Neuron (in vitro differentiated cells): ENCODE measurements around the gene KIF20A.
A peak's percentile ranks its signal among the peaks of the same experiment; 100 is the strongest.
"Not testable (repeated sequence)": the region's sequence is repeated elsewhere in the genome, so short reads cannot be mapped to it uniquely, and the experiment has no call there.

Experiments used
- H2AFZ ChIP-seq: one replicate; pipeline ENCODE4 v1.6.1; 2013; ENCODE audit warnings: low read depth, mild to moderate bottlenecking, inconsistent platforms, low read length, moderate library complexity
- H3K27me3 ChIP-seq: one replicate; pipeline ENCODE4 v1.6.1; 2013; ENCODE audit warnings: low read length; ENCODE audit not compliant: insufficient read depth
- H3K36me3 ChIP-seq: one replicate; pipeline ENCODE4 v1.6.1; 2013; ENCODE audit warnings: low read length; ENCODE audit not compliant: insufficient read depth
- H3K4me1 ChIP-seq: one replicate; pipeline ENCODE4 v1.6.1; 2013; ENCODE audit warnings: low read length; ENCODE audit not compliant: insufficient read depth
- H3K4me3 ChIP-seq: 2 replicates; pipeline ENCODE4 v1.5.1; 2013; ENCODE audit warnings: mild to moderate bottlenecking, low read length, moderate library complexity
- H3K9me3 ChIP-seq: one replicate; pipeline ENCODE4 v1.6.1; 2013; ENCODE audit warnings: low read length

KIF20A gene

DNA sequence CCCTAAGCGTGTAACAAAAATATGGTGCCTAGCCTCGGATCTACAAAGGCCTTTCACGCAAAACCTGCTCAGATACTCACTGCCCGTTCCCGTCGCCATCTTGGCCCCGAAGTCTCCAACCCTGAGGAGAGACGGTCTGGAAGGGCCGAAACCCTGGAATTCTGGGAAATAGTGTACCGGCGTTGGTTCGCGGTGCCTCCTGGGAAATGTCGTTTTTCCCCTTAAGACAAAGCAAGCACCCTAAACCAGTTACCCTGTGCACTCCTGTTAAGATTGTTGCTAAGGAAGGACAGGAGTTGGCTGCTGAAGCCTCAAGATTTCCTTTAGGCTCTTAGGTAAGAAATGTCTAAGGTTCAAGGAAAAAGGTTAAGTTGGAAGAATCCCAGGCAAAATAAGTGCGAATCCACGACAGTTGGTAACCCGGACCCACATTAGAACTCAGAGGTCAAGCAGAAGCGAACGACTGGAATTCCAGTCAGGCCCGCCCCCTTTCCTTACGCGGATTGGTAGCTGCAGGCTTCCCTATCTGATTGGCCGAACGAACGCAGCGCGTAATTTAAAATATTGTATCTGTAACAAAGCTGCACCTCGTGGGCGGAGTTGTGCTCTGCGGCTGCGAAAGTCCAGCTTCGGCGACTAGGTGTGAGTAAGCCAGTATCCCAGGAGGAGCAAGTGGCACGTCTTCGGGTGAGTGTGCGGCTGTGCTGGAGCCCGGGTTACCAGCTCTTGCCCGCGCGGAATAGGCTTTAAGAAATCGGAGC, at the start of gene KIF20A, which contains the start of gene BRD8:
KIF20A (plus strand) TSS at position 597 of the 761 bp plus-strand sequence. CDS start 569 bp downstream, outside the sequence.
BRD8 (minus strand) TSS at position 115 of the 761 bp plus-strand sequence; CDS start at position 99, 16 bp downstream.
- H3K4me1 ChIP-seq, result peaks cover 16% of the 10 kb centered on the region
- H3K4me3 ChIP-seq, result peak within 1 kb of the TSS; percentile 95

GRCh38 chr5:138129347-138129746, 49.6 kb upstream of the KIF20A start:
- Histone ChIP-seq H3K27me3 (no peaks in the 10 kb centered on the region), H3K4me1 (no peaks in the 10 kb centered on the region), H2AFZ (no peak overlapping the region), H3K4me3 (no peak overlapping the region), H3K36me3 (no peaks in the 10 kb centered on the region), H3K9me3 (no peaks in the 10 kb centered on the region)

More for the DNA sequence above, at the start of gene KIF20A, which contains the start of gene BRD8:
- peak within 1 kb of the TSS; percentile 71 for H2AFZ ChIP-seq
- H3K27me3 ChIP-seq, result no peaks in the 10 kb centered on the region
- H3K36me3 ChIP-seq, result peaks cover 53% of the 10 kb centered on the region
- H3K9me3 ChIP-seq, result no peaks in the 10 kb centered on the region

DNA sequence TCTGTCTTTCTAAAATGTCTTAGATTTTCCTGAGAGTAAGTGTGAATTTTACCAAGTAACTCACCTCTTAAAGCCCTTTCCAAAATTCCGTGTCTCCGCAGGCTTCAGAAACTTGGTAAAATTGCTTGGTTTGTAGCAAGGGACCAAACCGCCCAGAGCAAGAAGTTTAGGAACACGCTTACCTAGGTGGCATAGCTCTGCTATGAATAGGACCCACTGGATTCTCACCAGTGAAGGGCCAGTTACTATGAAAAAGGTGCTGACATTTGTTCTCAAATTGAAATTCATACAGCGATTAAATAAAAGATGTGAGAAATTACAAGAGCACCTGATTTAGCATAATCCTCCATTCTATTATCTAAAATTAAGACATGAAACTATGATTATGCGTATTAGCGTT, 46.4 kb upstream of the KIF20A start:
- Histone ChIP-seq H3K9me3 (no peaks in the 10 kb centered on the region), H3K27me3 (no peaks in the 10 kb centered on the region), H2AFZ (no peak overlapping the region), H3K36me3 (no peaks in the 10 kb centered on the region), H3K4me3 (no peak overlapping the region), H3K4me1 (no peaks in the 10 kb centered on the region)

DNA sequence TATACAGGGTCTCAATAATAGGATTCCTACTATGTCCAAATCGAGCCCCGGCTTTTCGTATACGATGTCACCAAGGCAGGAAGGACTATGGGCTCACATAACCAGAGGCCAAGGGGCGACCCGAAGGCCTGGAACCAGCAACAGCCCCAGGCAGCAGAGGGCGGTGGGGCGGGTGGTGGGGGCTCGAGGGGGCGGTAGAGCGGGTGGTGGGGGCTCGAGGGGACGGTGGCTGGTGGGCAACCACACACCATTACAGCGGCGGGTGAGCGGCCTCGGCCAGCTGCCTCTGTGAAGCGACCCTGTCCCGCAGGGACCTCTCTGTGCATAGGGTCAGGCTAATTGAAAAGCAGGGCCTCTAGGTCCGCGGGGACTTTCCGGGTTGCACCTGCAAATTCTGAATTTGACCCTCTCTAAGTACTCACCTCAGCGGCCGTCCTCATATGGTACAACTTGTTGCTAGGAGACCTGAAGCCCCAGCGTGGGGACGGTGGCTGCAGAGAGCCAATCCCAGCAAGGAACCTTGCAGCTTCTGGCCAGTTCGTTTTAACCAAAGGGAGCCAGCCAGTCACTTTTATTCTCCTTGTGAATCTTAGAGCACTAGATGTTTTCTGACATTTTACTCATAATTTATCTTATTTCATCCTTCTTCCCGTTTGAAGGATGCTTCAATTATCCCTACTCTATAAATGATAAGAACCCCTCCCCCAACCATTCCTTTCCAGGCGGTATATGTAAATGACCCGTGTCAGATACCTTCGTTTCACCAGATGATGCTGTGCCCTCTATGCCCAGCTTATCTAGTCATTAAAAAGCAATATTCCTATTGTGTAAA, 39.7 kb upstream of the KIF20A start, which contains the start of gene NME5:
NME5 (minus strand) TSS at position 480 of the 832 bp plus-strand sequence. CDS start 648 bp downstream, outside the sequence.
- Histone ChIP-seq H3K36me3 (no peaks in the 10 kb centered on the region), H3K27me3 (no peaks in the 10 kb centered on the region), H3K4me3 (peak within 1 kb of the TSS; percentile 99), H3K4me1 (peaks cover 12% of the 10 kb centered on the region), H3K9me3 (no peaks in the 10 kb centered on the region), H2AFZ (peak within 1 kb of the TSS; percentile 98)

GRCh38 chr5:138139781-138140090, 39.2 kb upstream of the KIF20A start:
- Histone ChIP-seq H3K36me3 (no peaks in the 10 kb centered on the region), H3K4me1 (peaks cover 12% of the 10 kb centered on the region), H2AFZ (peak overlapping the region; percentile 98), H3K27me3 (no peaks in the 10 kb centered on the region), H3K9me3 (no peaks in the 10 kb centered on the region), H3K4me3 (peak overlapping the region; percentile 99)

- Histone ChIP-seq H3K4me3 (no peak overlapping the region), H2AFZ (no peak overlapping the region), H3K36me3 (no peaks in the 10 kb centered on the region), H3K4me1 (peaks cover 12% of the 10 kb centered on the region), H3K27me3 (no peaks in the 10 kb centered on the region), H3K9me3 (no peaks in the 10 kb centered on the region)
Measured at GRCh38 chr5:138140268-138140667, 38.6 kb upstream of the KIF20A start.

DNA sequence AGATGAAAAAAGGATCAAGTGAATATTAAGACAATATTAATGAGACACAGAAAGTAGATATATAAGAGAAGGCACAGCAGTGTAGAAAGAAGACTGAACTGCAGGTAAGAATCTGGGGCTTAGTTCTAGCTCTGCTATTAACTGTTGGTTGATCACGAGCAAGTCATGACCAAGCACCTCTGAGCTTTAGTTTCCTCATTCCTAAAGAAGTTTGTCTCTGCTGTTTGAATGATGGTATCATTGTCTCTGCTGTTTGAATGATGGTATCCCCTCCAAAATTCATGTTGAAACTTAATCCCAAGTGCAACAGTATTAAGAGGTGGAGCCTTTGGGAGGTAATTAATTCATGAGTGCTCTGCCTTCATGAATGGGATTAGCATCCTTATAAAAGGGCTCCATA, 37.2 kb upstream of the KIF20A start:
- H3K9me3 ChIP-seq, result no peaks in the 10 kb centered on the region
- H3K27me3 ChIP-seq, result no peaks in the 10 kb centered on the region
- H3K36me3 ChIP-seq, result no peaks in the 10 kb centered on the region
- H2AFZ ChIP-seq, result no peak overlapping the region
- no peak overlapping the region for H3K4me3 ChIP-seq
- H3K4me1 ChIP-seq, result peaks cover 12% of the 10 kb centered on the region

GRCh38 chr5:138143578-138143977, 35.3 kb upstream of the KIF20A start:
- H3K36me3 ChIP-seq, H3K4me3 ChIP-seq, H3K4me1 ChIP-seq, H3K27me3 ChIP-seq, H2AFZ ChIP-seq, H3K9me3 ChIP-seq: not testable (repeated sequence)

DNA sequence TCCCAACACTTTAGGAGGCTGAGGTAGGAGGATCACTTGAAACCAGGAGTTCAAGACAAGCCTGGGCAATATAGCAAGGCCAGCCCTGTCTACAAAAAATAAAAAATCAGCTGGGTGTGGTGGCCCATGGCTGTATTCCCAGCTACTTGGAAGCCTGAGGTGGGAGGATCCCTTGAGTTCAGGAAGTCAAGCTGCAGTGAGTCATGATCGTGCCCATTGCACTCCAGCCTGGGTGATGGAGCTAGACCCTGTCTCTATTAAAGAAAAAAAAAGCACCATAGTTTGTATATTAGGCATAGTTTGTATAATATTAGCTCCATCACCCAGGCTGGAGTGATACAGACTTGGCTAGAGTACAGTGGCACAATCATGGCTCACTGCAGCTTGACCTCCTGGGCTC, 30.1 kb upstream of the KIF20A start:
- Histone ChIP-seq H2AFZ (no peak overlapping the region), H3K4me1 (no peaks in the 10 kb centered on the region), H3K4me3 (no peak overlapping the region), H3K9me3 (no peaks in the 10 kb centered on the region), H3K36me3 (no peaks in the 10 kb centered on the region), H3K27me3 (no peaks in the 10 kb centered on the region)

DNA sequence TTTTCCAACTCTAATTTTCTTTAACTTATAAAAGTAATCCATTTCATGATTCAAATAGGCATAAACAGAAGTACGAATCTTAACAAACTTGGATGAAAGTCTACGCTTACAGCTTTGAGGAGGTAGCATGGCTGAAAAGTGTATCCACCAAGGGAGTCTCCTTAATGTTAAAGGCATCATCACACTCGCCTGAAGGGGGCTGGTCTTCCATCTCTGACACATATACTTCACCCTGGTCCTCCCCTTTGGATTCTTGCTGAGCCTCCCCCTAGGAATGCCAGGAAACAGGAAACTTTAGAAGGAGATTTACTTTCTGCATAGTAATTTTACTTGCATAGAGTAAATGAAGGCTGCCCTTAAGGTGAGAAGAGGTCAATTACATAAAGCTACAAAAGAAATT, 29.4 kb upstream of the KIF20A start:
- Histone ChIP-seq H3K36me3 (no peaks in the 10 kb centered on the region), H2AFZ (no peak overlapping the region), H3K27me3 (no peaks in the 10 kb centered on the region), H3K4me1 (no peaks in the 10 kb centered on the region), H3K4me3 (no peak overlapping the region), H3K9me3 (no peaks in the 10 kb centered on the region)

DNA sequence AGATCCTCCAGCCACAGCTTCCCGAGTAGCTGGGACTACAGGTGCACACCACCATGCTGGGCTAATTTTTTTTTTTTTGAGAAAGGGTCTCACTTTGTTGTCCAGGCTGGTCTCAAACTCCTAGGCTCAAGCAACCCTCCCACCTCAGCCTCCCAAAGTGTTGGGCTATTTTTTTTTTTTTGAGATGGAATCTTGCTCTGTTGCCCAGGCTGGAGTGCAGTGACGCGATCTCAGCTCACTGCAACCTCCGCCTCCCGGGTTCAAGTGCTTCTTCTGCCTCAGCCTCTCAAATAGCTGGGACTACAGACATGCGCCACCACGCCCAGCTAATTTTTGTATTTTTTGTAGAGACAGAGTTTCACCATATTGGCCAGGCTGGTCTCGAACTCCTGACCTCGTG, 22.9 kb upstream of the KIF20A start:
- H3K27me3 ChIP-seq, H2AFZ ChIP-seq, H3K4me1 ChIP-seq, H3K4me3 ChIP-seq, H3K9me3 ChIP-seq: not testable (repeated sequence)
- H3K36me3 ChIP-seq, result peaks cover 46% of the 10 kb centered on the region

- H3K4me3 ChIP-seq, result no peak overlapping the region
- no peak overlapping the region for H2AFZ ChIP-seq
- no peaks in the 10 kb centered on the region for H3K9me3 ChIP-seq
- H3K27me3 ChIP-seq, result no peaks in the 10 kb centered on the region
- peaks cover 61% of the 10 kb centered on the region for H3K36me3 ChIP-seq
- H3K4me1 ChIP-seq, result no peaks in the 10 kb centered on the region
Measured at GRCh38 chr5:138157626-138158025, 21.3 kb upstream of the KIF20A start.

DNA sequence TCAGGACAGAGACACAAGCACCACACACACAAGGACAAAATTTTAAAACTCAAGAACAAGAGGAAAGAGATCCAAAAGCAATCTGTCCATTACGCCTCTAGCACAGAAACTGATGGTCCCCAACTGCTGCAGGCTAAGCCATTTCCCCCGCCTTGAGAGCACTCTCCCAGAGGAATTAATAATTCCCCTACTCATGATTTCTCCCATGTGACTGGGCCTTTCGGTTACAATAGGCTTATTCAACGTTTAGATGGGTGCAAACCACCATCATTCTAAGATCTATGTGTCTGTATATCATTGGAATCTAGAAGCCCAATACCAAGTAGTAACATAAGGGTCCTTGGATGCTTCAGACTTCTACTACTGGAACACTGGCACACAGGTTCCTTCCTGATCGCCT, 19.2 kb upstream of the KIF20A start:
- H2AFZ ChIP-seq, result no peak overlapping the region
- H3K9me3 ChIP-seq, result no peaks in the 10 kb centered on the region
- peaks cover 81% of the 10 kb centered on the region for H3K36me3 ChIP-seq
- no peak overlapping the region for H3K4me3 ChIP-seq
- H3K27me3 ChIP-seq, result no peaks in the 10 kb centered on the region
- no peaks in the 10 kb centered on the region for H3K4me1 ChIP-seq
